ENCODE measurements around the gene CDH16. TPM values are rescaled to one million over a fixed set of nuclear protein-coding genes. Genes with fewer than 3 reads are reported as not detected.
A peak's percentile ranks its signal among the peaks of the same experiment; 100 is the strongest.

The CDH16 gene
- total and polyA plus RNA-seq, 2 experiments from 2014 or later: not detected

- TF ChIP-seq, protein P1, sequence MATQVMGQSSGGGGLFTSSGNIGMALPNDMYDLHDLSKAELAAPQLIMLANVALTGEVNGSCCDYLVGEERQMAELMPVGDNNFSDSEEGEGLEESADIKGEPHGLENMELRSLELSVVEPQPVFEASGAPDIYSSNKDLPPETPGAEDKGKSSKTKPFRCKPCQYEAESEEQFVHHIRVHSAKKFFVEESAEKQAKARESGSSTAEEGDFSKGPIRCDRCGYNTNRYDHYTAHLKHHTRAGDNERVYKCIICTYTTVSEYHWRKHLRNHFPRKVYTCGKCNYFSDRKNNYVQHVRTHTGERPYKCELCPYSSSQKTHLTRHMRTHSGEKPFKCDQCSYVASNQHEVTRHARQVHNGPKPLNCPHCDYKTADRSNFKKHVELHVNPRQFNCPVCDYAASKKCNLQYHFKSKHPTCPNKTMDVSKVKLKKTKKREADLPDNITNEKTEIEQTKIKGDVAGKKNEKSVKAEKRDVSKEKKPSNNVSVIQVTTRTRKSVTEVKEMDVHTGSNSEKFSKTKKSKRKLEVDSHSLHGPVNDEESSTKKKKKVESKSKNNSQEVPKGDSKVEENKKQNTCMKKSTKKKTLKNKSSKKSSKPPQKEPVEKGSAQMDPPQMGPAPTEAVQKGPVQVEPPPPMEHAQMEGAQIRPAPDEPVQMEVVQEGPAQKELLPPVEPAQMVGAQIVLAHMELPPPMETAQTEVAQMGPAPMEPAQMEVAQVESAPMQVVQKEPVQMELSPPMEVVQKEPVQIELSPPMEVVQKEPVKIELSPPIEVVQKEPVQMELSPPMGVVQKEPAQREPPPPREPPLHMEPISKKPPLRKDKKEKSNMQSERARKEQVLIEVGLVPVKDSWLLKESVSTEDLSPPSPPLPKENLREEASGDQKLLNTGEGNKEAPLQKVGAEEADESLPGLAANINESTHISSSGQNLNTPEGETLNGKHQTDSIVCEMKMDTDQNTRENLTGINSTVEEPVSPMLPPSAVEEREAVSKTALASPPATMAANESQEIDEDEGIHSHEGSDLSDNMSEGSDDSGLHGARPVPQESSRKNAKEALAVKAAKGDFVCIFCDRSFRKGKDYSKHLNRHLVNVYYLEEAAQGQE (IDR thresholded peaks at IDR 0.05; ENCODE audit: unreplicated experiment): peak; percentile 79
- TF ChIP-seq, protein P2, sequence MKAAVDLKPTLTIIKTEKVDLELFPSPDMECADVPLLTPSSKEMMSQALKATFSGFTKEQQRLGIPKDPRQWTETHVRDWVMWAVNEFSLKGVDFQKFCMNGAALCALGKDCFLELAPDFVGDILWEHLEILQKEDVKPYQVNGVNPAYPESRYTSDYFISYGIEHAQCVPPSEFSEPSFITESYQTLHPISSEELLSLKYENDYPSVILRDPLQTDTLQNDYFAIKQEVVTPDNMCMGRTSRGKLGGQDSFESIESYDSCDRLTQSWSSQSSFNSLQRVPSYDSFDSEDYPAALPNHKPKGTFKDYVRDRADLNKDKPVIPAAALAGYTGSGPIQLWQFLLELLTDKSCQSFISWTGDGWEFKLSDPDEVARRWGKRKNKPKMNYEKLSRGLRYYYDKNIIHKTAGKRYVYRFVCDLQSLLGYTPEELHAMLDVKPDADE (IDR thresholded peaks at IDR 0.05): no peak
- no peak for TF ChIP-seq STAT1 (IDR thresholded peaks at IDR 0.05; ENCODE audit: unreplicated experiment)
- no peak for TF ChIP-seq CREB1 (CRISPR knock-in tag; IDR thresholded peaks at IDR 0.05; ENCODE audit: low read depth)
- no peak for TF ChIP-seq JUNB (IDR thresholded peaks at IDR 0.05; ENCODE audit: unreplicated experiment)
- no peak for TF ChIP-seq EZH2 (IDR thresholded peaks at IDR 0.05; ENCODE audit: low read depth, unreplicated experiment)
- no peak for TF ChIP-seq NANOG (IDR thresholded peaks at IDR 0.05; ENCODE audit: borderline replicate concordance)
- no peak for TF ChIP-seq ZNF331 (CRISPR knock-in tag; IDR thresholded peaks at IDR 0.05; ENCODE audit: low read depth)
Observed at GRCh38 chr16:66913081-66913480, 5.6 kb downstream of the CDH16 start (continued).

DNA sequence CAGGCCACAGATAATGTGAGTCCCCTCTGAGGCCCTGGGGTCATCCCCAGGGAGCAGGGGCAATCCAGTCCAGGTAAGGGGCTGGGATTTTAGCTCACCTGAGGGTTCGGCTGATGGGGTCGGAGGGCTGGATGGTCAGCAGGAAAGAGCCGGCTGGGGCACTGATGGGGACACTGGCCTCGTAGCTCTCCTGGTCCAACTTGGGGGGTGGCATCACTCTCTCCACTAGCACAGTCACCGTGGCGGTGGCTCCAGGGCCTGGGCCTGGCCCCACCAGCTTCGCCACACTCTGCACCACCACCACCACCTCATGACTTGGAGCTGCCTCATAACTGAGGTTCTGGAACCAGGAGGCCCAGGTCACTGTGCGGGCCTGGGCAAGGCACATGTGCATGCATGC is 6.9 kb downstream of the CDH16 start:
- H3K4me2 ChIP-seq: no peak overlapping the region
- H4K20me1 ChIP-seq (replicated peaks; ENCODE audit: insufficient read depth): no peaks in the 10 kb centered on the region
- DNase-seq (ENCODE audit: low spot score) (no peak), ATAC-seq (no peak)
- H3K4me1 Mint-ChIP-seq: no peaks in the 10 kb centered on the region
- H3K4me3 Mint-ChIP-seq: no peak overlapping the region
- no peak overlapping the region for H3K27ac Mint-ChIP-seq
- no peaks in the 10 kb centered on the region for H3K36me3 Mint-ChIP-seq (ENCODE audit: low read depth)
- H3K4me1 ChIP-seq (ENCODE audit: insufficient read depth): no peaks in the 10 kb centered on the region
- H3K4me3 ChIP-seq: no peak overlapping the region
- no peak overlapping the region for H3K27ac ChIP-seq (ENCODE audit: low read depth)
- H3K79me2 ChIP-seq (replicated peaks; ENCODE audit: insufficient read depth): no peaks in the 10 kb centered on the region
- H3K27me3 Mint-ChIP-seq (ENCODE audit: insufficient read depth, low read depth, poor library complexity): peaks cover 16% of the 10 kb centered on the region
- no peaks in the 10 kb centered on the region for H3K36me3 ChIP-seq (ENCODE audit: insufficient read depth)
- no peaks in the 10 kb centered on the region; the same call in 2 of the 3 replicates for H3K9me3 Mint-ChIP-seq
- no peaks in the 10 kb centered on the region for H3F3A ChIP-seq (replicated peaks; ENCODE audit: low read depth)
- no peaks in the 10 kb centered on the region for H3K9me2 ChIP-seq (ENCODE audit: insufficient read depth)
- H3K27me3 ChIP-seq (ENCODE audit: insufficient read depth): no peaks in the 10 kb centered on the region
- no peak overlapping the region for H2AFZ ChIP-seq
- TF ChIP-seq CREB1 (CRISPR knock-in tag; IDR thresholded peaks at IDR 0.05; ENCODE audit: low read depth) (no peak), STAT1 (IDR thresholded peaks at IDR 0.05; ENCODE audit: unreplicated experiment) (no peak), ZNF114 (CRISPR knock-in tag; IDR thresholded peaks at IDR 0.05) (no peak), NANOG (IDR thresholded peaks at IDR 0.05; ENCODE audit: borderline replicate concordance) (no peak), EZH2 (IDR thresholded peaks at IDR 0.05; ENCODE audit: low read depth, unreplicated experiment) (no peak), EZH2phosphoT487 (IDR thresholded peaks at IDR 0.05; ENCODE audit: unreplicated experiment) (no peak)
- TF ChIP-seq, protein P2 (IDR thresholded peaks at IDR 0.05): no peak
- TF ChIP-seq, protein P3, sequence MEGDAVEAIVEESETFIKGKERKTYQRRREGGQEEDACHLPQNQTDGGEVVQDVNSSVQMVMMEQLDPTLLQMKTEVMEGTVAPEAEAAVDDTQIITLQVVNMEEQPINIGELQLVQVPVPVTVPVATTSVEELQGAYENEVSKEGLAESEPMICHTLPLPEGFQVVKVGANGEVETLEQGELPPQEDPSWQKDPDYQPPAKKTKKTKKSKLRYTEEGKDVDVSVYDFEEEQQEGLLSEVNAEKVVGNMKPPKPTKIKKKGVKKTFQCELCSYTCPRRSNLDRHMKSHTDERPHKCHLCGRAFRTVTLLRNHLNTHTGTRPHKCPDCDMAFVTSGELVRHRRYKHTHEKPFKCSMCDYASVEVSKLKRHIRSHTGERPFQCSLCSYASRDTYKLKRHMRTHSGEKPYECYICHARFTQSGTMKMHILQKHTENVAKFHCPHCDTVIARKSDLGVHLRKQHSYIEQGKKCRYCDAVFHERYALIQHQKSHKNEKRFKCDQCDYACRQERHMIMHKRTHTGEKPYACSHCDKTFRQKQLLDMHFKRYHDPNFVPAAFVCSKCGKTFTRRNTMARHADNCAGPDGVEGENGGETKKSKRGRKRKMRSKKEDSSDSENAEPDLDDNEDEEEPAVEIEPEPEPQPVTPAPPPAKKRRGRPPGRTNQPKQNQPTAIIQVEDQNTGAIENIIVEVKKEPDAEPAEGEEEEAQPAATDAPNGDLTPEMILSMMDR (conservative IDR thresholded peaks at IDR 0.05; ENCODE audit: low read depth in 2 of 2): no peak

Data from GM23338 (cell line).